GM12878 (cell line): ENCODE data around the gene PSMA7. TPM values are rescaled to one million over a fixed set of nuclear protein-coding genes. Genes with fewer than 3 reads are reported as not detected.

Source experiments
- BCL3 ChIP-seq: IDR thresholded peaks from 2 replicates; pipeline ENCODE4 v1.6.1; 2011; ENCODE audit warnings: borderline replicate concordance, low read depth, mild to moderate bottlenecking, moderate library complexity, low read length; ENCODE audit not compliant: insufficient read depth, poor library complexity, severe bottlenecking
- BRCA1 ChIP-seq: IDR thresholded peaks from 2 replicates; pipeline ENCODE4 v1.6.1; 2011; ENCODE audit warnings: low read depth, low read length, improper control_type of control experiment
- ETV6 ChIP-seq, 2 experiments: fragments of 450-650 bp in 1 of 2; IDR thresholded peaks in 1 of 2; conservative IDR thresholded peaks in 1 of 2; 2 replicates each; pipeline ENCODE4 v1.6.1; 2014; ENCODE audit warnings: antibody characterized with exemption in 1 of 2, borderline replicate concordance in 1 of 2, low read depth in 1 of 2, mild to moderate bottlenecking in 1 of 2, moderate library complexity in 1 of 2
- FOXK2 ChIP-seq: fragments of 450-650 bp; IDR thresholded peaks from 2 replicates; pipeline ENCODE4 v1.6.1; 2017; ENCODE audit warnings: mild to moderate bottlenecking, moderate library complexity
- HDAC6 ChIP-seq: fragments of 200-600 bp; sonication (generic); IDR thresholded peaks from one replicate; pipeline ENCODE4 v1.8.0; 2017; ENCODE audit warnings: antibody characterized with exemption; ENCODE audit not compliant: unreplicated experiment
- IRF4 ChIP-seq: IDR thresholded peaks from 2 replicates; pipeline ENCODE4 v1.6.1; 2011; ENCODE audit warnings: low read depth, low read length
- MTA2 ChIP-seq: fragments of 450-650 bp; IDR thresholded peaks from 2 replicates; pipeline ENCODE4 v1.6.1; 2016; ENCODE audit warnings: low read depth, mild to moderate bottlenecking, moderate library complexity
- PAX5 ChIP-seq: IDR thresholded peaks from 2 replicates; pipeline ENCODE4 v1.6.1; 2011; ENCODE audit warnings: low read depth, low read length, borderline replicate concordance
- PAX8 ChIP-seq: fragments of 450-650 bp; IDR thresholded peaks from 2 replicates; pipeline ENCODE4 v1.6.1; 2017; ENCODE audit warnings: mild to moderate bottlenecking, moderate library complexity
- PKNOX1 ChIP-seq: fragments of 450-650 bp; IDR thresholded peaks from 2 replicates; pipeline ENCODE4 v1.6.1; 2016; ENCODE audit warnings: mild to moderate bottlenecking
- SREBF1 ChIP-seq: IDR thresholded peaks from 2 replicates; pipeline ENCODE4 v1.6.1; 2012; ENCODE audit warnings: mild to moderate bottlenecking, low read length
- YBX1 ChIP-seq: fragments of 450-650 bp; IDR thresholded peaks from 2 replicates; pipeline ENCODE4 v1.6.1; 2016; ENCODE audit warnings: antibody characterized with exemption
- polyA plus RNA-seq, 11 experiments: library from polyadenylated mRNA; depleted of rRNA in 4 of 11; unstranded in 6 of 11; stranded (reverse) in 5 of 11; fragments of >200 nt; fragmentation: Nextera tagmentation in 4 of 11; fragmentation: Illumina TruSeq in 1 of 11; extraction: Ambion mirVana in 4 of 11; extraction: Trizol in 1 of 11; gene quantifications; 1 replicate in 1 of 11; 2 replicates in 10 of 11; pipeline versions ENCODE4 v1.2.1 to v1.2.3, GENCODE V29; 2011 to 2016; ENCODE audit warnings: inconsistent platforms in 2 of 11, missing spikeins in 2 of 11, low read depth in 1 of 11
- total RNA-seq, 4 experiments: library from RNA; depleted of rRNA in 3 of 4; stranded (reverse); fragments of >200 nt in 3 of 4; fragmentation: Illumina TruSeq in 1 of 4; extraction: Trizol in 1 of 4; gene quantifications; 2 replicates each; pipeline versions ENCODE4 v1.2.1 to v1.2.3, GENCODE V29; 2013 to 2021

PSMA7 gene
- total and polyA plus RNA-seq, 10 of the 15 experiments (the other 5 are each of a cell fraction or from before 2014, with no cell fraction given) = 216 to 857 (median 368) TPM

- TF ChIP-seq BCL3 (no peak), IRF4 (no peak), PKNOX1 (no peak), PAX5 (no peak), PAX8 (no peak), MTA2 (no peak), FOXK2 (no peak), SREBF1 (no peak), BRCA1 (no peak), YBX1 (no peak), ETV6 (conservative IDR thresholded peaks at IDR 0.05 in 1 of 2, IDR thresholded peaks at IDR 0.05 in 1 of 2; ENCODE audit: borderline replicate concordance in 1 of 2, low read depth in 1 of 2) (no peak), HDAC6 (no peak)
These were observed 47.6 kb upstream of the PSMA7 start (continued) for GRCh38 chr20:62190639-62191411.
